ENCODE measurements around the gene ETV3.

DNA sequence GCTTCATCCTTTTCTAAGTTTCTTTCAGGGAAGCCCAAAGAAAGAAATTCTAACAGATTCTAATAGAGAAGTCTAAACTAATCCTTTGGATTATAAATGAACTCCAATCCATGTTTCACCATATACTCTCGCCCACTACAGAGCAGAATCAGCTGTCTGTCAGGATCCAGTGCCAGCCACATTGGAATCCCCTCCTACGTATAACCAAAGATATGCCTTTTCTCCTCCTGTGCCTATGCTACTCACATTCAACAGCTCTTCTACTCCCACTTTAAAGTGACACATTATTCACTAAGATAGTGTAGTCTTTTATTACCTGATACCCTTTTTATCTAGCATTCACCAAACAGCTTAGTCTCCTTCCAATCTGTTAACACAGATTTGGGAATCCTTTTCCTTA lies 3.1 kb downstream of the ETV3 start:
- TF ChIP-seq EGR1 (IDR thresholded peaks at IDR 0.05; ENCODE audit: low read depth) = no peak
- no peak for TF ChIP-seq EZH2 (IDR thresholded peaks at IDR 0.05)
- TF ChIP-seq, protein P1, sequence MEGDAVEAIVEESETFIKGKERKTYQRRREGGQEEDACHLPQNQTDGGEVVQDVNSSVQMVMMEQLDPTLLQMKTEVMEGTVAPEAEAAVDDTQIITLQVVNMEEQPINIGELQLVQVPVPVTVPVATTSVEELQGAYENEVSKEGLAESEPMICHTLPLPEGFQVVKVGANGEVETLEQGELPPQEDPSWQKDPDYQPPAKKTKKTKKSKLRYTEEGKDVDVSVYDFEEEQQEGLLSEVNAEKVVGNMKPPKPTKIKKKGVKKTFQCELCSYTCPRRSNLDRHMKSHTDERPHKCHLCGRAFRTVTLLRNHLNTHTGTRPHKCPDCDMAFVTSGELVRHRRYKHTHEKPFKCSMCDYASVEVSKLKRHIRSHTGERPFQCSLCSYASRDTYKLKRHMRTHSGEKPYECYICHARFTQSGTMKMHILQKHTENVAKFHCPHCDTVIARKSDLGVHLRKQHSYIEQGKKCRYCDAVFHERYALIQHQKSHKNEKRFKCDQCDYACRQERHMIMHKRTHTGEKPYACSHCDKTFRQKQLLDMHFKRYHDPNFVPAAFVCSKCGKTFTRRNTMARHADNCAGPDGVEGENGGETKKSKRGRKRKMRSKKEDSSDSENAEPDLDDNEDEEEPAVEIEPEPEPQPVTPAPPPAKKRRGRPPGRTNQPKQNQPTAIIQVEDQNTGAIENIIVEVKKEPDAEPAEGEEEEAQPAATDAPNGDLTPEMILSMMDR (IDR thresholded peaks at IDR 0.05 in 2 of 3, conservative IDR thresholded peaks at IDR 0.05 in 1 of 3; ENCODE audit: borderline replicate concordance in 1 of 3, insufficient read depth in 1 of 3, low read depth in 2 of 3, low read length in 2 of 3) = no peak
- TF ChIP-seq JUND (IDR thresholded peaks at IDR 0.05) = no peak
